GM19397 (cell line): ENCODE measurements around the gene SYCP3.
"Not testable (repeated sequence)": the region's sequence is repeated elsewhere in the genome, so short reads cannot be mapped to it uniquely, and the experiment has no call there.

Source experiments
- ATAC-seq: cut with Tn5 transposase; IDR thresholded peaks from one replicate; pipeline ENCODE4 v1.9.1; 2021; ENCODE audit warnings: mild to moderate bottlenecking, moderate library complexity; ENCODE audit not compliant: unreplicated experiment

The SYCP3 gene

DNA sequence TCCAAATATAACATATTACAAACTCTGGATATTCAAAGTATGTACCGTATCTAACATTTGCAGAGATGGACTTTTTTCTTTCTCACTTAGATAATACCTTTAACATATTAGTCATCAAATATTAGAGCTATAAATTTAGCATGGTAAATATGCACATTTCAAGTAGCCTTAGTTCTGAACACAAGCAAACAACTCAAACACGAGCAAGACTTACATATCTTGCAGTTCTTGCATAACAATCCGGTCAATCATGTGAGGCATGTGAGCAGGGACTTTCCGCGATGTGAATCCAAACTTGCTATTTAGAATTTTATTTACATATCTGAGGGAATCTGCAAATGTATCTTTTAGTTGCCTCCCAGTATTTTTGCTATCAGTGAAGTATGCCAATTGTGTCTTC is 22.1 kb upstream of the SYCP3 start:
- no peak for ATAC-seq

DNA sequence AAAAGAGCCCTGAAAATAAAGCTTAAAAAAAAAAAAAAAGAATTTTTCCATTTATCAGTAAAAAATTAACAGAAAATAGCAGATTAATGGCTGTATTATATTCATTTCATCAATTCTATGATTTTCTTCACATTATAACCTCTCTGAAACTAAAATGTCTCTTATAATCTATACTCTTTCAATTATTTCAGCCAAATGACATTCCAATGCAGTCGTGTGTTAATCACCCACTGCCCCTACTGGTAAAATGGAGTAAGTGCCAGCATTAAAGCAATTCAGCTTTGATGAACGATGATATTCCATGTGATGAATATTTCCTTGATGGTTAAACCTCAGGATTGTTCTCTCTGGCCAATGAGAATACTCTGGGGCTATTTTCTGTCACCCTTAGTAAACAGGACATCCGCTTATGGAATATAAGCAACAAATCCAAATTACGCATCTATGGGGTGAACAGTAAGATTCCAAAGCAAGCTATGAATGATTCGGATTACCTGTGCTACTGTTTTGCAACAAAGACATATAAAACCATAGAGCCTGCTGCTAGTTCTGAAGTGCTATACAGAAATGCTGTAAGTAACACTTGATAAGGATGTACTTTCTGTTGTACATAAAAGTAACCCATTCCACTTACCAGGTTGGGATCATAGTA is 20.3 kb upstream of the SYCP3 start:
- ATAC-seq: no peak

DNA sequence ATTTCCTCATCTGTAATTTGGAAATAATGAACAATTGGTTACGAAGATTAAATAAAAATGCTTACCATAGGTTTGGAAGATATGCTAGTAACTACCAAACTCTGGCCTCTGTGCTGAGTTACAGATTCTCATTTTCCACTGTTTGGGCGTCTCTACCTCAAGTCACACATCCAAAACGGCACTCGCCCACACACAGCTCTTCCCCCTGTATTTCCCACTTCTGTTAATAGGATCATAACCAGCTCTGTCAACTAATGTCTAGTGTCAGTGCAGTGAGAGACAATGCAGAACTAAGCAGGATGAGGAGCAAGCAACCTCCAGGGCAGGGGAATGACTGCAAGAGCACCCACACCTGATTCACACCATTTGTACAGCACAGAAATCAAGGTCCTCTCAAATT is 10.9 kb upstream of the SYCP3 start:
- ATAC-seq: no peak

DNA sequence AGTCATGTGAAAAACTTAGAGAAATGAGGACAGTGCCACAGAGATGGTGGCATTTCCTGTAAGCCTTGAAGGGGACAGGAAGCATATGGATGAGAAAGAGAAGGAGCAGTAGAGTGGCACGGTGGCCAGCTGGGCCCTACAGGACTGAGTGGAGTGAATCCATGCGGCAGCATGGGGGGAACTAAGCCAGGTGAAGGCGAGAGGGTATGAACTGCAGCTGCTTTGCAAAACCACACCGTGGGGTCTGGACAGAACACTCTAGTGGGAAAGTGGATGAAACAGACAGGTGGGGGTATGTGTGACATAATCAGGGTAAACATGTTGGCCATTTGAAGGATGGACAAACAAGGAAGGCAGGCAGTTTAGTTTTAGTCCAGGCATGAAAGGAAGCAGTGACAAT is 10.4 kb upstream of the SYCP3 start:
- ATAC-seq: no peak

DNA sequence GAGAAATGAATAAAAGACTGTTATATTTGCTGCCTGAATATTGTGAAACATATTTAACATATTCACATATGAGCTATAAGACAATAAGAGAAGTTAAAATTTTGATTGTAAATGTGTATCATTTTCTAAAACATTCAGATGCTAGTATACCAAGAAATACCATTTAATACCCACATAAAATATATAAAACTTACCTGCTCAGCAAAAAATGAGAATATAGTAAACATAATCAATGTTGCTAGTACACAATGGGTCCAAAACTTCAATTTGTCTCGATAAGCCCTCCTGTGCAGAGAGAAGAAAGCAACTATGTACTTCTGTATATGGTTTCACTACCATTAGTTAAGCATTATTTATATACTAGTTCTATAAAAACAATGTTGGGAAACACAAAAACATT is 9.6 kb upstream of the SYCP3 start:
- no peak for ATAC-seq

DNA sequence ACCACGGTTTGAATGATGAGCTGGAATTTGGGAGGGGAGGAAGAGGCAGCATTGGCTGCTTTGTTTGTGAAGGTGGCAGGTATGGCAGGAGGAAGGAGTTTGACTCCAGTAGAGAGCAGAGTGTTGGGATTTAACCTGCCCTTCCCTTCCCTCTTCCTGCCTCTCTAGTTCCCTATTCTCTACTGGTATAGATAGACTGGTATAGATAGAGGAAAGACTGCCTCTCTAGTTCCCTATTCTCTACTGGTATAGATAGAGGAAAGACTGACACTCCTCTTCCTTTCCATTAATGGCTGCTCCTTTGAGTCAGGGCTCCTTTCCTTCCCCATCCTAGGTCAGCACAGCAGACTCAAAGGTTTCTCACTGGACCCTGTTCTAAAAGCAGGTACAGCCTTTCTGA is 8.4 kb upstream of the SYCP3 start:
- no peak for ATAC-seq

DNA sequence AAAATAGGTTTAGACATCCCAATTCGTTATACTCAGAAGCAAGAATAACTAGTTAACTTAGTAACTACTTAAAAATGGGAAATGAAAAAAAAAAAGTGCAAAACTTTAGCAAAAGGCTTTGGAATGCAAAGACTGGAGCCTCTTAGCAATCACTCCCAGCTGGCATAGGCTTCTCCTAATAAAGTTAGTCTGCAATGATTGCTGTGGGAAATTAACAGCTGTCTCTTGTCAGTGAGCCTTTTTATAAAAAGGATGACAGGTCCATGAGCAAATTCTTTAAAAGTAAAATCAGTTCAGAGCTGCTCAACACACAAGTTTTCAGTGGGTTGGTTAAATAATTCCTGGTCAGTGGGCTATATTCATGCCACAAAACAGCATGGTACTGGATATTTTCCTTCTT is 7.4 kb upstream of the SYCP3 start:
- ATAC-seq: no peak

DNA sequence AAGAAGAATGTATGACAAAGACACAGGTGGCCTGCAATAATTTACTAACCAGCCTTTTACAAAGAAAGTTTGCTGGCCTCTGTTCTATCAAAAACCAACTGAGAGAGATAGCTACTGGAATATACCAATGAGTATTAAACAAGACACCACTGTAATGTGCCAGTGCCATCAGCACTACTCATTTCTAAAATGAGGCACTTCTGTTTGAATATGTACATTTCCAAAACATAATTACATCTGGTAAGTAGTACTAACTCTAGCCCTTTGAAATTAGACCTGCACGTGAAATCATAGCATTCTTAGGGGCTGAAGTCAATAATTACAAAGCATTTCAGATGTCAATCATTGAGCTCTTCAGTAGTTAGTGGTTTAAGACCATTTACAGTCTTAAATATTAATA is 6.9 kb upstream of the SYCP3 start:
- no peak for ATAC-seq

DNA sequence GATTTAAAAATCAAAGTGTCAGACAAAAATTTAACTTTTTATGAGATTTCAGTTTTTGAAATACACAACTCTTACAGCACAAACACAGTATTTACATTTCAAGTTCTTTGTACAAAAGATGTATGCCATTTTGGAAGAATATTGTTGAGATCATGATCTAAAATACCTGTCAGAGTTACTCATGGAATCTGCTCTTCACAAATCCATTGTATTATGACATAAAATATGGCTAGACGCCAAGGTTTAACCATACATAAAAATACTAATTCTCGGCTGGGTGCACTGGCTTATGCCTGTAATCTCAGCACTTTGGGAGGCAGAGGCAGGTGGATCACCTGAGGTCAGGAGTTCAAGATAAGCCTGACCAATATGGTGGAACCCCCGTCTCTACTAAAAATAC is 6.2 kb upstream of the SYCP3 start:
- no peak for ATAC-seq

DNA sequence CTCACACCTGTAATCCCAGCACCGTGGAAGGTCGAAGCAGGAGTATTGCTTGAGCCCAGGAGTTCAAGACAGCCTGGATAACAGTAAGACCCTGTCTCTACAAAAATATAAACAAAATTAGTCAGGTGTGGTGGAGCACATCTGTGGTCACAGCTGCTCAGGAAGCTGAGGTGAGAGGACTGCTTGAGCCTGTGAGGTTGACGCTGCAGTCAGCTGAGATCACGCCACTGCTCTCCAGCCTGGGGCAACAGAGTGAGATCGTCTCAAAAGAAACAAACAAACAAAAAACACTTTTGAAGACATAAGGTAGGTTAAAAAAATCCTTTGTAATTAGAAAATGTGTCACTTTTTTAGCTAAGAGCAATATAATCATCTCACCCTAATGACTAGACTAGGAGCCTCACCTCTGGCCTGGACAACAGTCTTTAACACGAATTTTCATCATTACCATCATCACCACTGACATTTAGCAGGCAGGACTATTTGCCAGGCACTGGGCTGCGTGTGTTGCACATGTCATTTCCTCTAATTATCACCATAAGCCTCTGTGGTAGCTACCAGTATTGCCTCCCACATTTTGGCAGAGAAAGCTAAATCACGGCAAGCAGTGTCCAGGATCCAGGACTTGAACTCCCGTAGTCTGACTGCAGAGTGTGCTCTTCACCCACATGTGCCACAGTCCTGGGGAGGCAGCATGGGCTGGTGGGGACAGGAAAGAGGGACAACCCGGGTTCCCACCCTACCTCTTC is 4.6 kb upstream of the SYCP3 start:
- peak; percentile 97 for ATAC-seq

DNA sequence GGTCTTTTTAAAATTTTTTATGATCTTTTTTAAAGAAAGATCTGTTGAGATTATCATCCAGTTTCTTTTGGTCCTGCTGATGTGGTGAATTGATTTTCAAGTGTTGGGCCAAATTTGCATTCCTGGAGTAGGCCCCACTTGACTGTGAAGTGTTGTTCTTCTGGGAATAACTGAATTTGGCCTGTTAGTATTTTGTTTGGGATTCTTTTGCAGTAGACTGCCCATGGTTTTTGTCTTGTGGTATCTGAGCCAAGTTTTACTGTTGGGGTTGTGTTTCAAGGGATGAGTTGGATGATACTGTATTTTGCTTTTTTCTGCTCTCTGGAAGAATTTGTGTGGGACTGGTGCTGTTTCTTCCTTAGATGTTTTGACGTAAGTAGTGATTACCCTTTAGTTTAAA is 4.0 kb upstream of the SYCP3 start:
- ATAC-seq: no peak

DNA sequence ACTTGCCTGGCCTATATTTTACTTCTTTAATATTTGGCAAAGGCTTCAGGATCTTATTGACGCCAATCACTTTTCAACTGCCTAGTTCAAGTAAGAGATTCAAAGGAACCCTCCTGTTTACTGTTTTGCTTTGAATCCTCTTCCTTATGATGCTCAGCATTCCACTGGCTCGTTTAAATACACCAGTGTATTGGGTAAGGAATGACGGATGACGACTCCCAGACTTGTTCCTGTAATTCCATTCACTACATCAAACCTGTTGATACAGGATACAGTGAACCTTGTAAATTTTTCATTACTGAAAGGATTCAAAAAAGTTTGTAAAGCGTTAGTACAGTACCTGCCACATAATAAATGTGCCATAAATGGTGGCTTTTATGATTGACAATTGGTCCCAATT is 1.7 kb upstream of the SYCP3 start:
- ATAC-seq: no peak

DNA sequence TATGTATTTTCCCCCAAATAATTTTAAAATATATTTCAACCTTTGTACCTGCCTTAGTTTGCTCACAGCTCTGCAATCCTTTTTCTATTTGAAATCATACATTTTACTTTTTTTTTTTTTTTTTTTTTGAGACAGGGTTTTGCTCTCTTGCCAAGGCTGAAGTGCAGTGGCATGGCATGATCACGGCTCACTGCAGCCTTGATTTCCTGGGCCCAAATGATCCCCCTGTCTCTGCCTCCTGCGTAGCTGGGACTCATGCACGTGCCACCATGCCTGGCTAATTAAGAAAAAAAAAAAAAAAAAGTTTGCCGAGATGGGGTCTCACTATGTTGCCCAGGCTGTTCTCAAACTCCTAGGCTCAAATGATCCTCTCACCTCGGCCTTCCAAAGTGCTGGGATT is 1.3 kb upstream of the SYCP3 start:
- no peak for ATAC-seq

DNA sequence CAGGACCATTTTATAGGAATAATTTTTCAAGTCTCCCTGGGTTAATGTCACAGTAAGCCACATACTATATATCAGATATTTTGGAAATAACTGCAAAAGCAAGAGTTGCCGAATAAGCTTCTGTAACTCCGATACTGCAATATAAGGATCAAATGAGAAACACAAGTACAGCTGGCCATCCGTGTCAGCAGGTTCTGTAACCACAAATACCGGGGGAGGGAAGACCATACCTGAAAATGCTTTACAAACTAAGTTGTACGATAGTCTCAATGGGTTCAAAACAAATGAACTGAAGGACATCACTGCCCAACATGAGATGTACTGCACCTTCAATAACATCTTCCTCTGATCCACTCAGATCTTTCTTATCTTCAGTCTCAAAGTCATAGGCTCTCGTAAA is 1.8 kb downstream of the SYCP3 start:
- no peak for ATAC-seq

DNA sequence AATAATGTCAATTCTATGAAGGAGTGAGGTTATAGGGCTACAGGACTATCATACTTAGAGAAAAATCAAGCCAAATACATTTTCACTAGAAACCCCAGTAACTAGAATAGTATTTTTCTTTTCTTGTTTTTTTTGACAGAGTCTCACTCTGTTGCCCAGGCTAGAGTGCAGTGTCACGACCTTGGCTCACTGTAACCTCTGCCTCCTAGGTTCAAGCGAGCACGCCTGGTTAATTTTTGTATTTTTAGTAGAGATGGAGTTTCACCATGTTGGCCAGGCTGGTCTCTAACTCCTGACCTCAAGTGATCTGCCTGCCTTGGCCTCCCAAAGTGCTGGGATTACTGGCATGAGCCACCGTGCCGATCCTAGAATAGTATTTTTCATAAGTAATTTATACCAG is 4.8 kb downstream of the SYCP3 start:
- not testable (repeated sequence) for ATAC-seq

DNA sequence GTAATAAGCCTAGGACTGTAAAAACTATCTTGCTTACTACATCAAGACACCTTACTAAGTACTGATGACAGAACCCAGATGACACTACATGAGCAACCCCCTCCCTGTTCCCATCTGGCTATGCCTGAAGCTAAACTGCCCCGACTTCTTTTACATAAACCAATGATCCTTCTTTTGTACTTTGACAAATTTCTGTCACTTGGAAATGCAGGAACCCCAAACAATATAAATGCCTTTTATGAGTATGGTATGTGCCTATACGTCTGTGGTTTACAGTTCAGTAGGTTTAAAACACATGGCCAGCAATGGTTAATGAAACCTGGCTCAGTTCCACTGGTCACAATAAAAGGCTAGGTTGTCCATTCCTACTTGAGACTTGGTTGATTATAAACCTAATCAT is 6.1 kb downstream of the SYCP3 start:
- no peak for ATAC-seq

DNA sequence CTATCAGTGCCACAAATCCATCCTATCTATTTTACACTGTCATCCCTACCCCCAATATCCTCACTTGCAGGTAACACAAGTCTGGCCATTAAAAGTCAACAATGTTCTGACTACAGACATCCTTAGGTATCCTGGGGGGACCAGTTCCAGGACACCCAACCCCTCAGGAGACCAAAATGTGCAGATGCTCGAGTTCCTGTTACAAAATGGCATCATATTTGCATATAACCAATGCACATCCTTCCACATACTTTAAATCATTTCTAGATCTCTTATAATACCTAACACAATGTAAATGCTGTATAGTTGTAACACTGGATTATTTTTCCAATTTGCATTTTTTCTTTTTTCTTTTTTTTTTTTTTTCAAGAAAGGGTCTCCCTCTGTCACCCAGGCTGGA is 6.9 kb downstream of the SYCP3 start:
- no peak for ATAC-seq

DNA sequence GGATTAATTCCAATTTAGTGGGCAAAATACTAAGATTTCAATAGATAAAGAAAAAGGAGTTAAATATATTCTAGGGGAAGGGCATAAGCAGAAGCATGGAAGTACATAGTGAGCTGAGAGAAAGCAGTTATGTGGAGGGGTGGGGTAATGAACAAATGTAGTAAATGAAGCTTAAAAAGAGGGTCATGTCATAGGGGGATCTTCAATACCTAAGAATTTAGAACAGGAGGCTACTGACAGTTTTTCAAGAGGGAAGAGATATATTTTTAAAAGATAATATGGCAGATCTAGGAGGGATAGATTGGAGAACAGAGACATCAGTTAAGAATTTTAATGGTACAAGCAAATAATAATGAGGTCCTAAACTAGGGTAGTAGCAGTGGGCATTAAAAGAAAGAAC is 9.4 kb downstream of the SYCP3 start:
- no peak for ATAC-seq

DNA sequence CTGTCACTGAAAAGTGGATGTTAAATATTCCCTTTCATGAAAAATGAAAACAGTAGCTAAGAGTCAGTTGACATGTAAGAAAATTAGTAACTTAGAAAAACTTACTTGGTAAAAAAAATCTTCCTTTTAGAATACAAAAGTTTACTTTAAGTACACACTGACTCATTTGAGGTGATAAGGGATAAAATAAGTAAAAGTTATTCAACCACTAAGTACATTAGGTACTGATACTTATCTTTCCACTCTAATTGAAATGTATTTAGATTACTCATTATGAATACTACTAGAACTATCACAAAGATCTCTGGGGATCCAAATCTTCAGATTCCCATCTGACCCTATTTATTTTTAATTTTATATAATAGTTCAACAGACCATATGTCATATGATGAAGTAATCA is 12.2 kb downstream of the SYCP3 start:
- ATAC-seq: no peak

DNA sequence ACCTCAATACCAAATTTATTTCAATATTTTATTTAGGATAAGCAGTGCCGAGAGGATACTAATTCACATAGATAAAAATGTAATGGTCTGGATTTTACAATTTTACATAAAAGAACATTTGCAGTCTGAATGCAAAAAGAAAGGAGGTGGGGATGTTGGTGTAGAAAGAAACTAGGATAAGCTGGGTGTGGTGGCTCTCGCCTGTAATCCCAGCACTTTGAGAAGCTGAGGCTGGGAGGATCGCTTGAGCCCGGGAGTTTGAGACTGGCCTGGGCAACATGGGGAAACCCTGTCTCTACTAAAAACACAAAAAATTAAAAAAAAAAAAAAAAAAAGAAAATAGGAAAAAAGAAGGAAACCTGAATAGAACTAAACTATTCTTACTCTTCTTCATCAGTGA is 16.9 kb downstream of the SYCP3 start:
- ATAC-seq: no peak

DNA sequence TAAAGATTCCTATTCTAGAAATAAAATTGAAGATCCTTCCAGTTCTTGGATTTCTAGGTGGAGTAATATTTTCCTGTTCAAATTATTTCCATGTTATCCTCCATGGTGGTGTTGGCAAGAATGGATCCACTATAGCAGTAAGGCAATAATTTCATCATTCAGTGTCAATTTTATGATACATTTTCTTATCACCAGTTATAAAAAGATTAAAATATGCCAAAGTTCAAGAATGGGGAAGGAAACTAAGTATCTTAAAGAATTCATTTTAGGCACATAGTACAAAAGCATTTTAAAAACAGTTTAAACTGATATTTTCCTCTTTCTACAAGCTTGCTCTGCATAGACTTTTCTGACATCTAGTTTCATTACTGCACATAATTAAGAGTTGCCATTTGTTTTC is 19.1 kb downstream of the SYCP3 start:
- no peak for ATAC-seq

DNA sequence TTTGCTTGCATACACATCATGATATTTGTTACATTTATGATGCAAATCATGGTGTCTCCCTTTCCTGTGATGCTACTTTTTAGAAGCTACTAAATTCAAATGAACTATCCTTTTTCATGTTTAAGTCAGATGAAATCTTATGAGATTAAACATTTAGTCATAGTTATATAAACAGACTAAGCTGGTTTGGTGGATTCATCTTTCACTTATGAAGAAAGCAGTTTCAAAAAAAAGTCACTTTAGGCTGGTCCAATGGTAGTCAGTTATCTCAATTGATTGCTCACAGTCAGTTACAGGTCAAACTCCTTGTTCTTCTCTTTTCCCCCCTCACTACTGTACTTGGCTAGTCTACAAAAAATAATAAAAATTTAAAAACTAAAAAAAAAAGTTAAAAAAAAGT is 19.7 kb downstream of the SYCP3 start:
- no peak for ATAC-seq

DNA sequence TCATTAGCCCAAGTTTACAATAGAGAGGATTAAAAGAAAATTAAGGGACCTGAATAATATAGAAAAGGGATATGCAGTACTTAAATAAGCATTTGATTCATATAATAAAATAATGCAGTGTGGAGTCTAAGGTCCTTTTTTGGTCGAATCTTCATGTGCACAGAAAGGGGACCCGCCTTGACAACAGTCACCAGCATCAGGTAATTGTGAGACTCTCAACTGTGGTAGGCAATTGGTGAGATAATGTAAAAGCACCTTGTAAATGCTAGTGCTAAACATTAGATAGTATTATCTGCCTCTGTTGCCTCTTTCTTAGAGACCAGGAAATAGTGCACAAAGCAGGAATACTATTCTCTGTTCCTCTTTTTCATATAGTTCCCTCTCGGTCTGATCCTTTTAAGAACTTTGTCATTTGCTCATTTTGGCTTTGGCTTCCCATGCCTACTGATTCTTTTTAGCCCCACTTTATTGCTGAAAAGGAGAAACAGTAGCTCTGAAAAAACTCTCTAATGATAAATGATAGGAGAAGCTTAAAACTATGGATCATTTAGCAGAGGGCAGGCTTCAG is 24.3 kb downstream of the SYCP3 start:
- ATAC-seq: no peak
